IMR-90 (cell line): ENCODE data around the gene KRTAP5-6. TPM values are rescaled to one million over a fixed set of nuclear protein-coding genes. Genes with fewer than 3 reads are reported as not detected.

Experiments used
- ATAC-seq: fragments of 200-7000 bp; cut with Tn5 transposase; 2 replicates; pipeline ENCODE4 v1.9.1; 2020; ENCODE audit warnings: low read depth, mild to moderate bottlenecking, moderate library complexity
- BruUV-seq: library from RNA; stranded (reverse); fragments of 400-500 nt; replicated peaks from 2 replicates; lab custom pipeline; 2021; lab: Mats Ljungman, UMichigan
- CTCF ChIA-PET: fragments of 300-600 bp; formaldehyde crosslinking; extraction: SDS; loops from one replicate; lab custom pipeline; 2021; ENCODE audit warnings: antibody characterized with exemption; lab: Yijun Ruan, JAX
- POLR2A ChIA-PET: fragments of 300-600 bp; sonication (Branson Sonifier 250); formaldehyde crosslinking; loops from one replicate; lab custom pipeline; 2022; ENCODE audit warnings: antibody characterized with exemption; ENCODE audit not compliant: unreplicated experiment; lab: Charles Lee
- DNase-seq: peaks from one replicate; pipeline ENCODE4 v3.0.0; 2013
- H2AFZ ChIP-seq: replicated peaks from 2 replicates; pipeline ENCODE3; 2013; ENCODE audit warnings: low read length, mild to moderate bottlenecking; ENCODE audit not compliant: poor library complexity
- H2AK5ac ChIP-seq: 2 replicates; pipeline ENCODE4 v1.6.1; 2013; ENCODE audit warnings: low read depth, low read length, inconsistent platforms
- H2AK9ac ChIP-seq: replicated peaks from 2 replicates; pipeline ENCODE3; 2013; ENCODE audit warnings: mild to moderate bottlenecking, low read depth, low read length, moderate library complexity; ENCODE audit not compliant: poor library complexity
- H2BK120ac ChIP-seq: 2 replicates; pipeline ENCODE4 v1.6.1; 2013; ENCODE audit warnings: low read depth, low read length, inconsistent platforms
- H2BK15ac ChIP-seq: 3 replicates; pipeline ENCODE4 v1.6.1; 2013; ENCODE audit warnings: low read depth, low read length, inconsistent platforms
- H2BK20ac ChIP-seq: 2 replicates; pipeline ENCODE4 v1.6.1; 2013; ENCODE audit warnings: low read depth, mild to moderate bottlenecking, inconsistent platforms, low read length, moderate library complexity
- H2BK5ac ChIP-seq: 2 replicates; pipeline ENCODE4 v1.6.1; 2013; ENCODE audit warnings: mild to moderate bottlenecking, low read depth, low read length, inconsistent platforms; ENCODE audit not compliant: poor library complexity, severe bottlenecking
- H3K14ac ChIP-seq: replicated peaks from 2 replicates; pipeline ENCODE4 v1.6.1; 2013; ENCODE audit warnings: low read depth, low read length, inconsistent platforms
- H3K18ac ChIP-seq: 2 replicates; pipeline ENCODE4 v1.6.1; 2013; ENCODE audit warnings: low read depth, low read length, control low read depth
- H3K23ac ChIP-seq: 2 replicates; pipeline ENCODE4 v1.6.1; 2013; ENCODE audit warnings: low read depth, low read length, inconsistent platforms
- H3K27ac ChIP-seq: 2 replicates; pipeline ENCODE4 v1.5.1; 2013; ENCODE audit warnings: mild to moderate bottlenecking, control low read depth, low read length; ENCODE audit not compliant: insufficient read depth
- H3K27me3 ChIP-seq: 2 replicates; pipeline ENCODE4 v1.6.1; 2013; ENCODE audit warnings: low read length; ENCODE audit not compliant: control insufficient read depth, insufficient read depth
- H3K36me3 ChIP-seq: 2 replicates; pipeline ENCODE4 v1.6.1; 2013; ENCODE audit warnings: low read length, mixed read lengths; ENCODE audit not compliant: control insufficient read depth, insufficient read depth
- H3K4ac ChIP-seq: 2 replicates; pipeline ENCODE4 v1.6.1; 2013; ENCODE audit warnings: low read depth, low read length, inconsistent platforms
- H3K4me1 ChIP-seq: 2 replicates; pipeline ENCODE4 v1.6.1; 2013; ENCODE audit warnings: low read length, mixed read lengths; ENCODE audit not compliant: control insufficient read depth, insufficient read depth
- H3K4me2 ChIP-seq: 2 replicates; pipeline ENCODE4 v1.6.1; 2013; ENCODE audit warnings: low read depth, mild to moderate bottlenecking, control low read depth, low read length, moderate library complexity
- H3K4me3 ChIP-seq: 2 replicates; pipeline ENCODE4 v1.5.1; 2013; ENCODE audit warnings: low read depth, mild to moderate bottlenecking, control low read depth, low read length, moderate library complexity; ENCODE audit not compliant: insufficient read depth
- H3K56ac ChIP-seq: 2 replicates; pipeline ENCODE4 v1.6.1; 2013; ENCODE audit warnings: low read length, inconsistent platforms; ENCODE audit not compliant: insufficient read depth; ENCODE audit errors: extremely low read depth
- H3K79me1 ChIP-seq, 2 experiments: 2 replicates each; pipeline ENCODE4 v1.6.1; 2013; ENCODE audit warnings: low read length in 2 of 2, inconsistent platforms in 1 of 2, low read depth in 1 of 2
- H3K9ac ChIP-seq: 2 replicates; pipeline ENCODE4 v1.6.1; 2013; ENCODE audit warnings: low read depth, low read length, control low read depth
- H3K9me1 ChIP-seq: 2 replicates; pipeline ENCODE4 v1.6.1; 2013; ENCODE audit warnings: low read length, inconsistent platforms; ENCODE audit not compliant: insufficient read depth
- H3K9me3 ChIP-seq: 2 replicates; pipeline ENCODE4 v1.6.1; 2013; ENCODE audit warnings: low read length; ENCODE audit not compliant: control insufficient read depth, insufficient read depth
- H4K20me1 ChIP-seq: 2 replicates; pipeline ENCODE4 v1.6.1; 2013; ENCODE audit warnings: low read length, inconsistent platforms; ENCODE audit not compliant: insufficient read depth
- H4K5ac ChIP-seq: 2 replicates; pipeline ENCODE4 v1.6.1; 2013; ENCODE audit warnings: mild to moderate bottlenecking, low read depth, low read length, control low read depth
- H4K8ac ChIP-seq, 2 experiments: 2 replicates each; pipeline ENCODE4 v1.6.1; 2013; ENCODE audit warnings: low read depth in 2 of 2, low read length in 2 of 2, control low read depth in 1 of 2, inconsistent platforms in 1 of 2
- H4K91ac ChIP-seq: 2 replicates; pipeline ENCODE4 v1.6.1; 2013; ENCODE audit warnings: low read depth, low read length, inconsistent platforms; ENCODE audit not compliant: insufficient read depth
- CHD1 ChIP-seq: IDR thresholded peaks from 2 replicates; pipeline ENCODE4 v1.6.1; 2012; ENCODE audit warnings: low read depth, low read length, improper control_type of control experiment
- CTCF ChIP-seq: conservative IDR thresholded peaks from 2 replicates; pipeline ENCODE4 v1.5.1; 2012; ENCODE audit warnings: mild to moderate bottlenecking, low read depth, low read length, improper control_type of control experiment
- ELK1 ChIP-seq: fragments of 150-350 bp; IDR thresholded peaks from 2 replicates; pipeline ENCODE4 v1.6.1; 2016; ENCODE audit warnings: low read depth, mild to moderate bottlenecking, low read length, moderate library complexity, borderline replicate concordance
- FOS ChIP-seq: fragments of 150-350 bp; IDR thresholded peaks from 2 replicates; pipeline ENCODE4 v1.6.1; 2016; ENCODE audit warnings: low read depth, low read length
- MAFK ChIP-seq: IDR thresholded peaks from 2 replicates; pipeline ENCODE4 v1.6.1; 2012; ENCODE audit warnings: low read depth, low read length, improper control_type of control experiment
- MAZ ChIP-seq: IDR thresholded peaks from 2 replicates; pipeline ENCODE4 v1.6.1; 2012; ENCODE audit warnings: low read depth, mild to moderate bottlenecking, low read length, improper control_type of control experiment, moderate library complexity, borderline replicate concordance
- NFE2L2 ChIP-seq: fragments of 150-350 bp; IDR thresholded peaks from 2 replicates; pipeline ENCODE4 v1.6.1; 2016; ENCODE audit warnings: low read depth, mild to moderate bottlenecking, low read length
- POLR2A ChIP-seq: IDR thresholded peaks from 2 replicates; pipeline ENCODE4 v1.6.1; 2012; ENCODE audit warnings: mild to moderate bottlenecking, low read depth, low read length
- RAD21 ChIP-seq: IDR thresholded peaks from 2 replicates; pipeline ENCODE4 v1.6.1; 2012; ENCODE audit warnings: low read length, improper control_type of control experiment
- RCOR1 ChIP-seq: IDR thresholded peaks from 2 replicates; pipeline ENCODE4 v1.6.1; 2012; ENCODE audit warnings: mild to moderate bottlenecking, low read length, improper control_type of control experiment; ENCODE audit not compliant: insufficient replicate concordance
- RFX5 ChIP-seq: IDR thresholded peaks from 2 replicates; pipeline ENCODE4 v1.8.0; 2012; ENCODE audit warnings: low read depth, mild to moderate bottlenecking, low read length, moderate library complexity
- SMC3 ChIP-seq: fragments of 150-350 bp; IDR thresholded peaks from 2 replicates; pipeline ENCODE4 v1.6.1; 2016; ENCODE audit warnings: low read depth, mild to moderate bottlenecking, antibody characterized with exemption, low read length, moderate library complexity
- USF2 ChIP-seq: fragments of 150-350 bp; IDR thresholded peaks from 2 replicates; pipeline ENCODE4 v1.6.1; 2017; ENCODE audit warnings: mild to moderate bottlenecking, antibody characterized with exemption, low read length, low read depth
- WGBS, 2 experiments: methylation state at CpG; one replicate each; pipeline versions ENCODE4 v1.1.5 to v1.1.7; 2013; ENCODE audit warnings: missing lambda C conversion rate in 2 of 2; ENCODE audit not compliant: insufficient read length in 1 of 2; ENCODE audit errors: extremely low coverage in 2 of 2; 5-methylcytosine and 5-hydroxymethylcytosine counted together
- dilution Hi-C: fragments of 300-500 bp; cut with HindIII; formaldehyde crosslinking; loops from one replicate; pipeline ENCODE4 v1.14.3; 2018; ENCODE audit warnings: low sequenced_read_pairs; ENCODE audit not compliant: unreplicated experiment
- in situ Hi-C: fragments of 300-500 bp; cut with MboI; formaldehyde crosslinking; loops from 3 replicates; pipeline ENCODE4 v1.14.3; 2019; ENCODE audit warnings: low sequenced_read_pairs, inconsistent platforms, mixed read lengths
- intact Hi-C: fragments of 100-400 bp; cut with micrococcal nuclease; formaldehyde crosslinking; loops from 2 replicates; pipeline ENCODE4 v1.10.0; 2022
- polyA plus RNA-seq, 3 experiments: library from polyadenylated mRNA; depleted of rRNA; stranded (reverse); fragments of >200 nt; gene quantifications; 2 replicates each; pipeline ENCODE4 v1.2.3, GENCODE V29; 2012; ENCODE audit warnings: low replicate concordance in 1 of 3
- total RNA-seq: library from RNA; depleted of rRNA; stranded (reverse); fragments of >200 nt; gene quantifications from 2 replicates; pipeline ENCODE4 v1.2.3, GENCODE V29; 2012

The KRTAP5-6 gene
- total and polyA plus RNA-seq, 2 of the 4 experiments (the other 2 are of a cell fraction), result not detected

- no peak for TF ChIP-seq MAZ
These were observed 41.6 kb upstream of the KRTAP5-6 start (continued) for GRCh38 chr11:1655168-1656060.

- CTCF ChIA-PET, result no interaction called here
- in situ Hi-C loops, result no loop called here
- no peak for TF ChIP-seq MAZ
- no peak for TF ChIP-seq POLR2A
- no peak for TF ChIP-seq ELK1
- TF ChIP-seq RCOR1, result no peak
- no peak for TF ChIP-seq RAD21
- no peak for TF ChIP-seq CTCF
- TF ChIP-seq RFX5, result no peak
- TF ChIP-seq SMC3, result no peak
- no peak for TF ChIP-seq NFE2L2
- TF ChIP-seq USF2, result no peak
- TF ChIP-seq CHD1, result no peak
- TF ChIP-seq FOS, result no peak
- no peak for TF ChIP-seq MAFK
These were observed 40.9 kb upstream of the KRTAP5-6 start for GRCh38 chr11:1656061-1656441.

More at GRCh38 chr11:1656061-1656441, 40.9 kb upstream of the KRTAP5-6 start:
- H4K20me1 ChIP-seq, result no peaks in the 10 kb centered on the region
- H3K4ac ChIP-seq, result no peak overlapping the region
- H3K27ac ChIP-seq, result no peak overlapping the region
- H2AFZ ChIP-seq, result no peak overlapping the region
- no peaks in the 10 kb centered on the region; the same call in 1 of the 2 replicates for H3K4me1 ChIP-seq
- no peak overlapping the region for H3K9ac ChIP-seq
- POLR2A ChIA-PET, result no interaction called here
- no peak overlapping the region for H3K56ac ChIP-seq
- H2BK120ac ChIP-seq, result no peak overlapping the region
- no peak overlapping the region for H2AK9ac ChIP-seq
- no peak overlapping the region for H2BK5ac ChIP-seq
- H3K9me3 ChIP-seq, result no peaks in the 10 kb centered on the region
- no peak overlapping the region for H3K23ac ChIP-seq
- H3K18ac ChIP-seq, result no peak overlapping the region
- no TSS peak for BruUV-seq
- H2BK15ac ChIP-seq, result no peak overlapping the region
- no peak overlapping the region for H2AK5ac ChIP-seq
- no peak overlapping the region for H3K4me3 ChIP-seq
- H3K27me3 ChIP-seq, result peaks cover 54% of the 10 kb centered on the region
- no peak overlapping the region for H3K4me2 ChIP-seq
- ATAC-seq (no peak), DNase-seq (no peak)
- no peak overlapping the region for H3K14ac ChIP-seq
- dilution Hi-C loops, result no loop called here
- H3K79me1 ChIP-seq, result no peaks in the 10 kb centered on the region
- H2BK20ac ChIP-seq, result no peak overlapping the region
- H4K91ac ChIP-seq, result no peak overlapping the region
- intact Hi-C loops, result no loop called here
- no peak overlapping the region for H4K8ac ChIP-seq
- no peaks in the 10 kb centered on the region for H3K9me1 ChIP-seq
- WGBS, 2 experiments, result 38% methylated on average over 2 of the region's 9 CpGs; no CpG with 5 or more reads in 1 of the 2 experiments
- no peak overlapping the region for H4K5ac ChIP-seq
- no peaks in the 10 kb centered on the region for H3K36me3 ChIP-seq
